ENCODE measurements around the gene TEX13A.
"Not testable (repeated sequence)": the region's sequence is repeated elsewhere in the genome, so short reads cannot be mapped to it uniquely, and the experiment has no call there.

Gene TEX13A

GRCh38 chrX:105220636-105221035 lies at the start of gene TEX13A:
Gene TEX13A, minus strand, starts transcription at chrX:105220694. Its CDS starts 297 bp downstream, at chrX:105220397.
- DNase-seq: no peak

- no peak for DNase-seq
Observed at GRCh38 chrX:105269386-105269785, 48.9 kb upstream of the TEX13A start.

- no peak for DNase-seq
Observed at GRCh38 chrX:105267167-105267566, 46.7 kb upstream of the TEX13A start.

GRCh38 chrX:105266456-105266855 lies 46.0 kb upstream of the TEX13A start:
- no peak for DNase-seq

- DNase-seq: no peak
Observed at GRCh38 chrX:105265093-105265492, 44.6 kb upstream of the TEX13A start.

- DNase-seq: no peak
Observed at GRCh38 chrX:105263801-105264200, 43.3 kb upstream of the TEX13A start.

- DNase-seq: no peak
Observed at GRCh38 chrX:105263171-105263570, 42.7 kb upstream of the TEX13A start.

GRCh38 chrX:105260291-105261043 lies 40.0 kb upstream of the TEX13A start:
- no peak for DNase-seq

GRCh38 chrX:105241056-105241455 lies 20.6 kb upstream of the TEX13A start:
- no peak for DNase-seq

GRCh38 chrX:105237407-105237806 lies 16.9 kb upstream of the TEX13A start:
- not testable (repeated sequence) for DNase-seq

GRCh38 chrX:105229146-105229545 lies 8.7 kb upstream of the TEX13A start:
- no peak for DNase-seq

- no peak for DNase-seq
Observed at GRCh38 chrX:105228602-105229001, 8.1 kb upstream of the TEX13A start.

- DNase-seq: no peak
Observed at GRCh38 chrX:105226499-105226898, 6.0 kb upstream of the TEX13A start.

GRCh38 chrX:105221374-105221773 lies 880 bp upstream of the TEX13A start:
- no peak for DNase-seq

GRCh38 chrX:105219454-105220401 lies 766 bp downstream of the TEX13A start:
- DNase-seq: no peak

- no peak for DNase-seq
Observed at GRCh38 chrX:105211066-105211575, 9.4 kb downstream of the TEX13A start.

GRCh38 chrX:105210258-105210657 lies 10.2 kb downstream of the TEX13A start:
- no peak for DNase-seq

GRCh38 chrX:105209406-105209805 lies 11.1 kb downstream of the TEX13A start:
- no peak for DNase-seq

GRCh38 chrX:105191878-105192277 lies 28.6 kb downstream of the TEX13A start:
- peak; percentile 18 for DNase-seq

- DNase-seq: peak; percentile 28
Observed at GRCh38 chrX:105190252-105190853, 30.1 kb downstream of the TEX13A start.

GRCh38 chrX:105189093-105189492 lies 31.4 kb downstream of the TEX13A start:
- DNase-seq: no peak

GRCh38 chrX:105179644-105180043 lies 40.9 kb downstream of the TEX13A start:
- no peak for DNase-seq

- no peak for DNase-seq
Observed at GRCh38 chrX:105173071-105173470, 47.4 kb downstream of the TEX13A start.

Measured in activated CD4-positive, alpha-beta T cell treated with anti-CD3 and anti-CD28 coated beads, Interleukin-10, Interleukin-2, amounts not matched to agents 100 ng/mL and 50 ng/mL, durations not matched to agents 16 hours and 8 hours (primary cell).